Sigmoid colon (tissue), 7 donors: Measurements from ENCODE around the gene TNFAIP8L3. TPM values are rescaled to one million over a fixed set of nuclear protein-coding genes. Genes with fewer than 3 reads are reported as not detected.

ENCODE experiments used
- DNase-seq: peaks from one replicate; pipeline ENCODE4 v3.0.0-alpha.2; 2019
- H3K27ac ChIP-seq, 4 donors: fragments of 200-600 bp; sonication (generic); one replicate each; pipeline ENCODE4 v1.5.1; 2016 to 2019; ENCODE audit warnings: mild to moderate bottlenecking in 1 of 4
- H3K27me3 ChIP-seq, 3 donors: fragments of 200-600 bp; sonication (generic); one replicate each; pipeline ENCODE4 v1.5.1; 2019; ENCODE audit warnings: mild to moderate bottlenecking in 1 of 3
- H3K36me3 ChIP-seq, 4 donors: fragments of 200-600 bp; sonication (generic); one replicate each; pipeline ENCODE4 v1.5.1; 2016 to 2019
- H3K4me1 ChIP-seq, 4 donors: fragments of 200-600 bp; sonication (generic); one replicate each; pipeline ENCODE4 v1.5.1; 2017 to 2019
- H3K4me3 ChIP-seq, 4 donors: fragments of 200-600 bp; sonication (generic); one replicate each; pipeline ENCODE4 v1.5.1; 2017 to 2019; ENCODE audit warnings: mild to moderate bottlenecking in 2 of 4, moderate library complexity in 1 of 4
- H3K9me3 ChIP-seq, 4 donors: fragments of 200-600 bp in 3 of 4; sonication (generic) in 3 of 4; one replicate each; pipeline versions ENCODE4 v1.5.1 to v1.6.1; 2013 to 2019
- CTCF ChIP-seq, 4 experiments: fragments of 450-650 bp in 3 of 4; fragments of 200-600 bp in 1 of 4; IDR thresholded peaks; one replicate each; pipeline ENCODE4 v1.5.1; 2016 to 2019; ENCODE audit warnings: antibody characterized with exemption in 4 of 4, mild to moderate bottlenecking in 3 of 4, moderate library complexity in 2 of 4
- EP300 ChIP-seq, 4 donors: sonication (generic); formaldehyde crosslinking; IDR thresholded peaks; one replicate each; pipeline ENCODE4 v1.6.1; 2017; ENCODE audit warnings: antibody characterized with exemption in 4 of 4
- POLR2A ChIP-seq, 2 donors: fragments of 450-650 bp; IDR thresholded peaks; one replicate each; pipeline ENCODE4 v1.6.1; 2016; ENCODE audit warnings: antibody characterized with exemption in 2 of 2, mild to moderate bottlenecking in 2 of 2, moderate library complexity in 2 of 2
- POLR2AphosphoS5 ChIP-seq, 4 donors: sonication (generic); formaldehyde crosslinking; IDR thresholded peaks; one replicate each; pipeline ENCODE4 v1.6.1; 2017; ENCODE audit warnings: antibody characterized with exemption in 4 of 4
- WGBS, 2 donors: extraction: QIAGEN DNeasy Blood & Tissue Kit; methylation state at CpG; one replicate each; pipeline ENCODE4 v1.1.7; 2013; 5-methylcytosine and 5-hydroxymethylcytosine counted together
- intact Hi-C: fragments of 100-400 bp; cut with DNase I; formaldehyde crosslinking; loops from one replicate; pipeline ENCODE4 v1.15.1; 2023
- polyA plus RNA-seq, 3 donors: library from polyadenylated mRNA; stranded (reverse); fragments of 200-250 nt; gene quantifications; one replicate each; pipeline ENCODE4 v1.2.3, GENCODE V29; 2013
- total RNA-seq, 4 donors: library from RNA; depleted of rRNA; stranded (reverse); fragments of >200 nt; gene quantifications; one replicate each; pipeline ENCODE4 v1.1.0, GENCODE V29; 2016
- donor health status: healthy with polysubstance abuse.
- donor health status: Bipolar disorder and iron deficiency.
- donor health status: healthy.

Gene TNFAIP8L3
- total and polyA plus RNA-seq, 7 donors = 6.1 to 13.5 (median 9.2) TPM

- 78 to 85% methylated on average over 3 of the region's 3 CpGs for WGBS, 2 donors
- no peak overlapping the region for H3K4me3 ChIP-seq
Measured at GRCh38 chr15:51025454-51025846, 69.3 kb downstream of the TNFAIP8L3 start.

GRCh38 chr15:51024735-51025453, 69.8 kb downstream of the TNFAIP8L3 start:
- no peak overlapping the region for H3K4me3 ChIP-seq
- H3K36me3 ChIP-seq = no peaks in the 10 kb centered on the region
- no peaks in the 10 kb centered on the region for H3K4me1 ChIP-seq
- intact Hi-C loops = no loop called here
- WGBS, 2 donors = 42 to 59% methylated on average over 4 of the region's 4 CpGs
- H3K9me3 ChIP-seq = no peaks in the 10 kb centered on the region
- no peaks in the 10 kb centered on the region for H3K27me3 ChIP-seq
- no peak overlapping the region for H3K27ac ChIP-seq
- no peak for TF ChIP-seq CTCF (IDR thresholded peaks at IDR 0.05)
- no peak for DNase-seq

More at GRCh38 chr15:51025454-51025846, 69.3 kb downstream of the TNFAIP8L3 start:
- H3K9me3 ChIP-seq = no peaks in the 10 kb centered on the region
- no peak for TF ChIP-seq POLR2AphosphoS5 (IDR thresholded peaks at IDR 0.05)
- TF ChIP-seq CTCF (IDR thresholded peaks at IDR 0.05) = no peak
- TF ChIP-seq POLR2A (IDR thresholded peaks at IDR 0.05) = no peak
- no peak for TF ChIP-seq EP300 (IDR thresholded peaks at IDR 0.05)
- H3K27me3 ChIP-seq = no peaks in the 10 kb centered on the region
- peaks cover 0 to 4% (median 1%) of the 10 kb centered on the region in 4 donors for H3K4me1 ChIP-seq
- no peak for DNase-seq
- intact Hi-C loops = no loop called here
- no peaks in the 10 kb centered on the region for H3K36me3 ChIP-seq
- H3K27ac ChIP-seq = no peak overlapping the region

GRCh38 chr15:51023499-51023898, 71.2 kb downstream of the TNFAIP8L3 start:
- H3K4me1 ChIP-seq = no peaks in the 10 kb centered on the region
- TF ChIP-seq POLR2AphosphoS5 (IDR thresholded peaks at IDR 0.05) (no peak), EP300 (IDR thresholded peaks at IDR 0.05) (no peak), POLR2A (IDR thresholded peaks at IDR 0.05) (no peak), CTCF (IDR thresholded peaks at IDR 0.05) (no peak)
- no peak overlapping the region for H3K27ac ChIP-seq
- DNase-seq = no peak
- intact Hi-C loops = no loop called here
- no peaks in the 10 kb centered on the region for H3K36me3 ChIP-seq
- peaks cover 0 to 3% (median 0%) of the 10 kb centered on the region in 4 donors for H3K9me3 ChIP-seq
- 85 to 93% methylated on average over 1 of the region's 1 CpG for WGBS, 2 donors
- H3K4me3 ChIP-seq = no peak overlapping the region
- H3K27me3 ChIP-seq = no peaks in the 10 kb centered on the region

- H3K36me3 ChIP-seq = no peaks in the 10 kb centered on the region
- peaks cover 0 to 3% (median 0%) of the 10 kb centered on the region in 4 donors for H3K9me3 ChIP-seq
- no peak overlapping the region for H3K27ac ChIP-seq
- no peaks in the 10 kb centered on the region for H3K4me1 ChIP-seq
- DNase-seq = no peak
- intact Hi-C loops = no loop called here
- H3K4me3 ChIP-seq = no peak overlapping the region
- TF ChIP-seq CTCF (IDR thresholded peaks at IDR 0.05) (no peak), POLR2A (IDR thresholded peaks at IDR 0.05) (no peak), POLR2AphosphoS5 (IDR thresholded peaks at IDR 0.05) (no peak), EP300 (IDR thresholded peaks at IDR 0.05) (no peak)
- no peaks in the 10 kb centered on the region for H3K27me3 ChIP-seq
Measured at GRCh38 chr15:51022206-51022605, 72.5 kb downstream of the TNFAIP8L3 start.

- H3K36me3 ChIP-seq = no peaks in the 10 kb centered on the region
- no peak overlapping the region for H3K4me3 ChIP-seq
- TF ChIP-seq CTCF (IDR thresholded peaks at IDR 0.05) (no peak), POLR2A (IDR thresholded peaks at IDR 0.05) (no peak), POLR2AphosphoS5 (IDR thresholded peaks at IDR 0.05) (no peak), EP300 (IDR thresholded peaks at IDR 0.05) (no peak)
- H3K27me3 ChIP-seq = no peaks in the 10 kb centered on the region
- intact Hi-C loops = no loop called here
- DNase-seq = no peak
- H3K9me3 ChIP-seq = peaks cover 0 to 3% (median 0%) of the 10 kb centered on the region in 4 donors
- no peaks in the 10 kb centered on the region for H3K4me1 ChIP-seq
- WGBS, 2 donors = 80 to 84% methylated on average over 1 of the region's 1 CpG
- no peak overlapping the region for H3K27ac ChIP-seq
Measured at GRCh38 chr15:51016615-51017014, 78.1 kb downstream of the TNFAIP8L3 start.
